ENCODE results near the gene AFF3. TPM values are rescaled to one million over a fixed set of nuclear protein-coding genes. Genes with fewer than 3 reads are reported as not detected.

AFF3 gene
- total and polyA plus RNA-seq, 10 of the 15 experiments (the other 5 are each of a cell fraction or from before 2014, with no cell fraction given) = 0.26 to 5.5 (median 3.0) TPM

GRCh38 chr2:99982744-99983143 is 159.6 kb downstream of the AFF3 start:
- no TSS peak for BruUV-seq (replicated peaks)
- no peaks in the 10 kb centered on the region for H3K27me3 ChIP-seq (replicated peaks in 1 of 2; ENCODE audit: control insufficient read depth in 2 of 2, insufficient read depth in 2 of 2, low read length in 1 of 2)
- H4K20me1 ChIP-seq (ENCODE audit: control insufficient read depth, insufficient read depth) = no peaks in the 10 kb centered on the region
- WGBS (ENCODE audit: insufficient coverage, insufficient replicate concordance, low lambda C conversion rate, missing lambda C conversion rate) = 61% methylated on average over 2 of the region's 2 CpGs
- no peak overlapping the region for H3K27ac ChIP-seq (ENCODE audit: control insufficient read depth, insufficient read depth)
- intact Hi-C loops (cut with micrococcal nuclease; ENCODE audit: unreplicated experiment) (no loop called here), in situ Hi-C loops (cut with MboI) (no loop called here)
- FAIRE-seq (no peak), DNase-seq (ENCODE audit: low read depth, low spot score) (no peak), ATAC-seq (no peak)
- CTCF ChIA-PET = no interaction called here
- POLR2A ChIA-PET = no interaction called here
- no peak overlapping the region for H2AFZ ChIP-seq (ENCODE audit: control insufficient read depth, low read depth, low read length)
- no peaks in the 10 kb centered on the region for H3K4me1 ChIP-seq (ENCODE audit: control insufficient read depth, insufficient read depth, low read length)
- TF ChIP-seq SRF (IDR thresholded peaks at IDR 0.05; ENCODE audit: low read depth in 2 of 2, low read length in 2 of 2) = peak in 1 of 2 experiments; percentile 43; a peak in 1 of 4 replicates
- TF ChIP-seq MYB (IDR thresholded peaks at IDR 0.05; ENCODE audit: borderline replicate concordance, low read depth, low read length) = no peak
- no peak for TF ChIP-seq SMAD1 (IDR thresholded peaks at IDR 0.05; ENCODE audit: low read depth, partially characterized antibody)
- no peak for TF ChIP-seq CTCF (IDR thresholded peaks at IDR 0.05 in 2 of 3, conservative IDR thresholded peaks at IDR 0.05 in 1 of 3; ENCODE audit: control insufficient read depth in 2 of 3, extremely low read depth in 1 of 3, insufficient read depth in 1 of 3, low read depth in 3 of 3, low read length in 3 of 3)
- no peak for TF ChIP-seq NR2C2 (IDR thresholded peaks at IDR 0.05; ENCODE audit: borderline replicate concordance, control insufficient read depth, insufficient read length, low read depth)
- SMC1A ChIA-PET (ENCODE audit: uncharacterized antibody, unreplicated experiment) = no interaction called here
- no peak overlapping the region for H3K9ac ChIP-seq (ENCODE audit: control insufficient read depth, insufficient read depth, low read length)
- no peak overlapping the region for H3K4me2 ChIP-seq (ENCODE audit: control insufficient read depth, insufficient read depth)
- H3K9me3 ChIP-seq (replicated peaks; ENCODE audit: control insufficient read depth, insufficient read depth, low read length) = no peaks in the 10 kb centered on the region
- H3K4me3 ChIP-seq = no peak overlapping the region
- RAD21 ChIA-PET (ENCODE audit: unreplicated experiment) = no interaction called here
- H3K79me2 ChIP-seq (ENCODE audit: control insufficient read depth, insufficient read depth, low read length) = no peaks in the 10 kb centered on the region
- H3K36me3 ChIP-seq (ENCODE audit: control insufficient read depth in 2 of 2, insufficient read depth in 2 of 2, low read length in 1 of 2) = no peaks in the 10 kb centered on the region

- ATAC-seq (no peak), FAIRE-seq (no peak), DNase-seq (ENCODE audit: low read depth, low spot score) (no peak)
- Histone ChIP-seq H3K4me3 (no peak overlapping the region), H3K4me1 (ENCODE audit: control insufficient read depth, insufficient read depth, low read length) (no peaks in the 10 kb centered on the region), H3K4me2 (ENCODE audit: control insufficient read depth, insufficient read depth) (no peak overlapping the region), H3K9ac (ENCODE audit: control insufficient read depth, insufficient read depth, low read length) (no peak overlapping the region), H3K9me3 (replicated peaks; ENCODE audit: control insufficient read depth, insufficient read depth, low read length) (no peaks in the 10 kb centered on the region), H3K79me2 (ENCODE audit: control insufficient read depth, insufficient read depth, low read length) (no peaks in the 10 kb centered on the region), H3K27me3 (replicated peaks in 1 of 2; ENCODE audit: control insufficient read depth in 2 of 2, insufficient read depth in 2 of 2, low read length in 1 of 2) (no peaks in the 10 kb centered on the region), H4K20me1 (ENCODE audit: control insufficient read depth, insufficient read depth) (no peaks in the 10 kb centered on the region), H3K27ac (ENCODE audit: control insufficient read depth, insufficient read depth) (no peak overlapping the region), H2AFZ (ENCODE audit: control insufficient read depth, low read depth, low read length) (no peak overlapping the region), H3K36me3 (ENCODE audit: control insufficient read depth in 2 of 2, insufficient read depth in 2 of 2, low read length in 1 of 2) (no peaks in the 10 kb centered on the region)
- RAD21 ChIA-PET (ENCODE audit: unreplicated experiment) = no interaction called here
- no TSS peak for BruUV-seq (replicated peaks)
- POLR2A ChIA-PET = no interaction called here
- in situ Hi-C loops (cut with MboI) = no loop called here
- CTCF ChIA-PET = no interaction called here
- intact Hi-C loops (cut with micrococcal nuclease; ENCODE audit: unreplicated experiment) = no loop called here
- WGBS (ENCODE audit: insufficient coverage, insufficient replicate concordance, low lambda C conversion rate, missing lambda C conversion rate) = 13% methylated on average over 1 of the region's 1 CpG
- SMC1A ChIA-PET (ENCODE audit: uncharacterized antibody, unreplicated experiment) = no interaction called here
- TF ChIP-seq MTA3 (IDR thresholded peaks at IDR 0.05; ENCODE audit: borderline replicate concordance, low read length) = no peak
- TF ChIP-seq HCFC1 (IDR thresholded peaks at IDR 0.05; ENCODE audit: low read length) = no peak
- no peak for TF ChIP-seq NFYB (IDR thresholded peaks at IDR 0.05; ENCODE audit: insufficient read depth, low read depth, low read length)
- no peak for TF ChIP-seq PRDM15 (CRISPR knock-in tag; IDR thresholded peaks at IDR 0.05)
- no peak for TF ChIP-seq ZNF384 (IDR thresholded peaks at IDR 0.05; ENCODE audit: borderline replicate concordance, low read depth, low read length)
- TF ChIP-seq ZZZ3 (IDR thresholded peaks at IDR 0.05; ENCODE audit: control insufficient read depth, insufficient read length, low read depth) = no peak
- TF ChIP-seq BMI1 (IDR thresholded peaks at IDR 0.05; ENCODE audit: borderline replicate concordance) = no peak
- no peak for TF ChIP-seq IKZF1 (conservative IDR thresholded peaks at IDR 0.05)
- TF ChIP-seq MTA2 (IDR thresholded peaks at IDR 0.05; ENCODE audit: low read depth) = no peak
Observed at GRCh38 chr2:99981840-99982239, 160.6 kb downstream of the AFF3 start.

All from GM12878 (cell line).